HG03135 (cell line): ENCODE measurements around the gene YLPM1.
A peak's percentile ranks its signal among the peaks of the same experiment; 100 is the strongest.
"Not testable (repeated sequence)": the region's sequence is repeated elsewhere in the genome, so short reads cannot be mapped to it uniquely, and the experiment has no call there.

Experiments
- ATAC-seq: cut with Tn5 transposase; IDR thresholded peaks from one replicate; pipeline ENCODE4 v1.9.1; 2021; ENCODE audit warnings: mild to moderate bottlenecking, moderate library complexity; ENCODE audit not compliant: unreplicated experiment

The YLPM1 gene, protein sequence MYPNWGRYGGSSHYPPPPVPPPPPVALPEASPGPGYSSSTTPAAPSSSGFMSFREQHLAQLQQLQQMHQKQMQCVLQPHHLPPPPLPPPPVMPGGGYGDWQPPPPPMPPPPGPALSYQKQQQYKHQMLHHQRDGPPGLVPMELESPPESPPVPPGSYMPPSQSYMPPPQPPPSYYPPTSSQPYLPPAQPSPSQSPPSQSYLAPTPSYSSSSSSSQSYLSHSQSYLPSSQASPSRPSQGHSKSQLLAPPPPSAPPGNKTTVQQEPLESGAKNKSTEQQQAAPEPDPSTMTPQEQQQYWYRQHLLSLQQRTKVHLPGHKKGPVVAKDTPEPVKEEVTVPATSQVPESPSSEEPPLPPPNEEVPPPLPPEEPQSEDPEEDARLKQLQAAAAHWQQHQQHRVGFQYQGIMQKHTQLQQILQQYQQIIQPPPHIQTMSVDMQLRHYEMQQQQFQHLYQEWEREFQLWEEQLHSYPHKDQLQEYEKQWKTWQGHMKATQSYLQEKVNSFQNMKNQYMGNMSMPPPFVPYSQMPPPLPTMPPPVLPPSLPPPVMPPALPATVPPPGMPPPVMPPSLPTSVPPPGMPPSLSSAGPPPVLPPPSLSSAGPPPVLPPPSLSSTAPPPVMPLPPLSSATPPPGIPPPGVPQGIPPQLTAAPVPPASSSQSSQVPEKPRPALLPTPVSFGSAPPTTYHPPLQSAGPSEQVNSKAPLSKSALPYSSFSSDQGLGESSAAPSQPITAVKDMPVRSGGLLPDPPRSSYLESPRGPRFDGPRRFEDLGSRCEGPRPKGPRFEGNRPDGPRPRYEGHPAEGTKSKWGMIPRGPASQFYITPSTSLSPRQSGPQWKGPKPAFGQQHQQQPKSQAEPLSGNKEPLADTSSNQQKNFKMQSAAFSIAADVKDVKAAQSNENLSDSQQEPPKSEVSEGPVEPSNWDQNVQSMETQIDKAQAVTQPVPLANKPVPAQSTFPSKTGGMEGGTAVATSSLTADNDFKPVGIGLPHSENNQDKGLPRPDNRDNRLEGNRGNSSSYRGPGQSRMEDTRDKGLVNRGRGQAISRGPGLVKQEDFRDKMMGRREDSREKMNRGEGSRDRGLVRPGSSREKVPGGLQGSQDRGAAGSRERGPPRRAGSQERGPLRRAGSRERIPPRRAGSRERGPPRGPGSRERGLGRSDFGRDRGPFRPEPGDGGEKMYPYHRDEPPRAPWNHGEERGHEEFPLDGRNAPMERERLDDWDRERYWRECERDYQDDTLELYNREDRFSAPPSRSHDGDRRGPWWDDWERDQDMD (N-terminal part only)

DNA sequence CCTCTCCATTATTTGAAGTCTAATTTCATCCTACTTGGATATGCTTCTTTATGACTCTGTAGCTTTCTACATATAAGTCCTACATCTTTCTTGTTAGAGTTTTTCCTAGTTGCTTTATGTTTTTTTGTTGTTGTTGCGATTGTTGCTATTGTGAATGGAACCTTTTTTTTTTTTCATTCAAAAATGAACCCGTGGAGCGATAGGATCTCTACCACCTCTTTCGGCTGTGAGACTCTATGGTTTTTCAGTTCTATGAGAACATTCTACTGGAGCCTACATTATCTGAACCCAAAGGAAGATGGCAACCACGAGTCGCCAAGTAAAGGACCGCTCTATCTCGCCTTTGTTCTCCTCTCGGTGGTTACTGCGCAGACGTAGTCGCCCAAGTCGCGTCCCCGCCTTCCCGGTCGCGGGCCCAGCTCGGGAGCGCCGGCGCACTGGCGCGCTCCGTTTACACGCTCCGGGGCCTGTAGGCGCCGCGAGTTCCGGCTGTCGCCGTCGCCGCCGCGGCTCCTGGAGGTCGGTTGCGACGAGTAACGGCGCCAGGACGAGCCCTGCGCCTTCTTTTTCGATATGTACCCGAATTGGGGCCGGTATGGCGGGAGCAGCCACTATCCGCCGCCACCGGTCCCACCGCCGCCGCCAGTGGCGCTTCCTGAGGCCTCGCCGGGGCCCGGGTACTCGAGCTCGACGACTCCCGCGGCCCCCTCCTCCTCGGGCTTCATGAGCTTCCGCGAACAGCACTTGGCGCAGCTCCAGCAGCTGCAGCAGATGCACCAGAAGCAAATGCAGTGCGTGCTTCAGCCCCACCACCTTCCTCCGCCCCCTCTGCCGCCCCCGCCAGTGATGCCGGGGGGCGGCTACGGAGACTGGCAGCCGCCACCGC is at the start of gene YLPM1:
TSS of gene YLPM1 (plus strand) at position 400 of the 886 bp plus-strand sequence. CDS start at position 574, 174 bp downstream.
- ATAC-seq = peak; percentile 94

DNA sequence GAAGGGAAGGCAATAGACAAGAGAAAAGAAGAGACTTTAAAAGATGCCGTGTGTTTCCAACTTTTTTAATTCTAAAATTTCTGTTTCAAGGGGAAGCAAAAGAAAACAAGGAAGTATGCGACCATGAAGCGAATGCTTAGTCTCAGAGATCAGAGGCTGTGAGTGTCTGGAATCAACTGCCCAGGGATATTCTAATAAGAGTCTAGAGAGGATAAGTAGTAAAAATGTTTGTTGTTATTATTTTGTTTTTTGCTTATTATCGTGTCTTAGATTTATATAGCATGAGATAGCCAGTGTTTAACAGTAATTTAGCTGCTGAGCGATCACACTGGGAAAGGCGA is 49.8 kb upstream of the YLPM1 start:
- no peak for ATAC-seq

GRCh38 chr14:74720526-74720925 is 42.6 kb upstream of the YLPM1 start:
- no peak for ATAC-seq

DNA sequence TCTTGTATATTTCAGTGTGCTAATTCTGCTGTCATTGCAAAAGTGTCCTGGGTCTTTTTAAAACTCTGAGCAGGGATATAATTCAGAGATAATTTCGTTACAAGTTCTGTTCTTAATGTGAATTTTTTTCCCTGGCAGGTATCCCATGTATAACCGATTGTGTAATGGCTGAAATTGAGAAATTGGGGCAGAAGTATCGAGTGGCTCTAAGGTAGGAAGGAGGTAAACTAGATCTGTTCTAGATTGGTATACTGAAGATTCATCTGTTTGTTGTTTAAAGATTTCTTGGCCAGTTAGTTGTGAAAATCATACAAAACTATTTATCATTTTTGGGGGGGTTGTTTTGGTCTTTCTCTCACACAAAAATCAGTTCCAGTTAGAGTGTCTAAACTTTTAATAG is 40.0 kb upstream of the YLPM1 start:
- no peak for ATAC-seq

DNA sequence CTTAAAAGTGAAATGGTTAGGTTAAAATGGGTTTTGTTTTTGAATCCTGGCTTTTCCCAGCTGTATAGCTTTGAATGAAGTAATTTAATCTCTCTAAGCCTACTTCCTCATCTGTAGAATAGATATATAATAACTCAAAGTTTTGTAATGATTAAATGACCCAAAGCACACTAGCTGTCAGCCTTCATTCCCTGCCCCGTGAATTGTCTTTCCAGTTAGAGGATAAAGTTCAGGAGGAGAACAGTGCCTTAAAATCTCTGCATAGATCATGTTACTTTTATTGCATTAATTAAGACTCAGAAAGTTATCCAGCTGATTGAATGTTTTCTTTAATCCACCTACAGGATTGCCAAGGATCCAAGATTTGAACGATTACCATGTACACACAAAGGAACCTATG is 30.7 kb upstream of the YLPM1 start:
- ATAC-seq = no peak

GRCh38 chr14:74733221-74733620 is 29.9 kb upstream of the YLPM1 start:
- no peak for ATAC-seq

GRCh38 chr14:74735125-74735524 is 28.0 kb upstream of the YLPM1 start:
- ATAC-seq = no peak

- ATAC-seq = no peak
Observed at GRCh38 chr14:74737753-74738325, 25.3 kb upstream of the YLPM1 start.

- no peak for ATAC-seq
Observed at GRCh38 chr14:74739293-74740030, 23.7 kb upstream of the YLPM1 start.

DNA sequence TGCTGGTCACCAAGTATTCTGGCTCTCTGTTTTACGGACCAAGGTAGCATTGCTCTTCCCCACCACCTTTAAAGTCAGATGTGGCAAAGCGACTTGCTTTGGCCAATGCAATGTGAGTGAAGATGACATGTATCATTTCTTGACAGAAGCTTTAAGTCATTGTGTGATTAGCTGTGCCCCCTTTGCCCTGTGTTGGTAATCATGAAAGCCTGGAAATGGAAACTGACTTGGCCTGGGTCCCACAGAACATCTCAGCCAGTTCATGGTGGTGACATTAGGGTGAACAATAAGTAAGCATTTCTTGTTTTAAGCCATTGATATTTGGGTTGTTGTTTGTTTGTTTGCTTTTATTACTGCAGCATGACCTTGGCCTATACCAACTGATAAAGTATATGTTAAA is 15.9 kb upstream of the YLPM1 start:
- no peak for ATAC-seq

DNA sequence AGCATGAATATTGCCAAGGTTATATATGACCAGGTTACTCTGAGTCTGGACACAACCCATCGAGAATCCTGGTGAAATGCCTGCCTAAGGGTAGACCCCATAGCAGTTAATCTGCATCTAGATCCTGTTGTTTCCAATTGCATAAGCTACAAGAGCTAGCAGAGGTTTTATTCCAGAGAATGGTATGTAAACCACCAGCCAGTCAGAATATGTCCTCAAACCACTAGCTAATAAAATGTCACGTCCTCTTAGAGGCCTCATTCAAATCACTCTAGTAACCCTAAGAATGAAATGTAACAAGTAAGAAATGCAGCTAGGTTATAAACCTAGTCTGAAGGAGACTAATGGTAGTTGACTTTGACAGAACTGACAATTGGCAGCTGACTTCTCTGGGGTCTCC is 9.0 kb upstream of the YLPM1 start:
- ATAC-seq = no peak

- no peak for ATAC-seq
Observed at GRCh38 chr14:74754899-74755298, 8.2 kb upstream of the YLPM1 start.

DNA sequence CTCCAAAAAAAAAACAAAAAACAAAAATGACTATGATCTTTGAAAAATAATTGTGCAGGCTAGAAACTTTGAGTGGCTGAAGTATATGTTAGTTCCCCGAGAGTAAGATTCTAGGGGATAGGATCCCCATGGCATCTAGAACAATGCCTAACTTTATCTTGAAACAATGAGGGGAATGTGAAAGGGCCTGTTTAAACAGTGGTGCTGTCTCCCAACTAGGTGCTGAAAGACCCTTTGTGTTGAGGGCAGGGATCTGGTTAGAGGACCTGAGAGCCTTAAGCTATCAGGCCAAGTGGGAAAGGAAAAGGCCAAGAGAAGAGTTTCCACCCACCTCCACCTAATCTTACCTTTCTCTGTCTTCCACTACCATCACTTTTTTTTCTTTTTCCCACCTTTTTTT is 6.8 kb upstream of the YLPM1 start:
- ATAC-seq = no peak

DNA sequence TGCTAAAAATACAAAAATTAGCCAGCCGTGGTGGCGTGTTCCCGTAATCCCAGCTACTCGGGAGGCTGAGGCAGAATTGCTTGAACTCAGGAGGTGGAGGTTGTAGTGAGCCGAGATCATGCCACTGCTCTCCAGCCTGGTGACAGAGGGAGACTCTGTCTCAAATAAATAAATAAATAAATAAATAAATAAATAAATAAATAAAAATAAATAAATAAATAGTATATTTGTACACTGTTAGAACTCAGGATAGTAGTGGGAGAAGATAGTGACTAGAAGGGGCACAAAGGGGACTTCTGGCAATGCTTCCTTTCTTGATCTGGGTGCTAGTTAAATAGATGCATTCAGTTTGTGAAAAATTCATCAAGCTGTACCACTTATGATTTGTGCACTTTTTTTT is 4.6 kb upstream of the YLPM1 start:
- ATAC-seq = not testable (repeated sequence)

- ATAC-seq = no peak
Observed at GRCh38 chr14:74763803-74764531, 851 bp downstream of the YLPM1 start.

DNA sequence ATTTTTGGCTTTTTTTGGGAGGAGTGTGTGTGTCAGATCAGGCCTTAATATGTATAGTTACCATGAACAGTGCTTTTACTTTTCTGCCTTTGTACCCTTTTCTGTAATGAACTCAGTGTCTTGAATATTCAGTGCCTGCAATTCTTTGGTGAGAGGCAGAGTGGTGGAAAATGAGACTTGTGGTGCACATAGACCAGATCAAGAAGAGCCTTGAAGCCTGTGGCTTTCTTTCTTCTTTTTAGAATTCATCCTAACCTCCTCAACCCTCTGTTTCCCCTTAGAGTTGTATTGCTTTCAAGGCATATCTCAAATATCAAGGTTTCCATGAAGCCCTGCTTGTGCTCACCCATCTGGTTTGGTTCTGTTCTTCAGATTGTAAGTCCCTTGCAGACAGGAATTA is 2.6 kb downstream of the YLPM1 start:
- no peak for ATAC-seq

DNA sequence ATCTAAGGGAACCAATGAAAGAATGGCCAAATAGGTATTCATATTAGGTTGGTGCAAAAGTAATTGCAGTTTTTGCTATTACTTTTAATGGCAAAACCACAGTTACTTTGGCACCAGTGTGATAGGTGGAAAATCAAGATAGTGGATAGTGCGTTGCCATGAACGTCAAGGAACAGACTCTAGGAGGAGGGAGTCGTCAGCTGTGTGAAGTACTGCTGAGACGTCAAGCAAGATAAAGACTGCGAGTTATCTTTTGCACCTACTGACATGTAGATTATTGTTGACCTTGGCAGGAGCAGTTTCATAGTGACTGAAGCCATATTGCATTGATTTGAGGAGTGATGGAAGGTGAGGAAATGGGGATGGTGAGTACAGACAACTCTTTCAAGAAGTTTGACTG is 8.3 kb downstream of the YLPM1 start:
- no peak for ATAC-seq

DNA sequence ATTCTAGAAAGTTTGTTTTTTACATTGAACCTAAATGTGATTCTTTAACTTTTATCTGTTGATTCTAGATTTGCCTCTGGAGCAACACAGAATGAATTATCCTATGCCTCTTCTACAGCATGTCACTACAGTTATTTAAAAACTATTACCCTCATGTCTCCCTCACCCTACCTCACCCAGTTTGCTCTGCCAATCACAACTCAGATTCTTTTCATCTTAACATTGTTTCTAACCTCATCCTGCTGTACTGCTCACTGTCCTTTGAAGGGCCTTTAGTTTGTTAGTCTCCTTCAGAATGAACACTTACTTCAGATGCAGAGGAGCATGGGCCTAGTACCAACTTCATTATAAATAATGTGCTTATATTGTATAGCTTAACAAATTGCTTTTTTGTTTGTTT is 21.5 kb downstream of the YLPM1 start:
- ATAC-seq = no peak
